Lower leg skin (tissue), 4 donors: ENCODE measurements around the gene BSG. TPM values are rescaled to one million over a fixed set of nuclear protein-coding genes. Genes with fewer than 3 reads are reported as not detected.
A peak's percentile ranks its signal among the peaks of the same experiment; 100 is the strongest.

Experiments used
- DNase-seq, 2 donors: peaks; one replicate each; pipeline ENCODE4 v3.0.0-alpha.2; 2019; ENCODE audit warnings: low spot score in 2 of 2
- H3K4me3 ChIP-seq: fragments of 200-600 bp; sonication (generic); 2 replicates; pipeline ENCODE4 v1.5.1; 2017; ENCODE audit warnings: mild to moderate bottlenecking, low read depth; ENCODE audit not compliant: poor library complexity, severe bottlenecking
- POLR2A ChIP-seq, 2 donors: fragments of 450-650 bp; IDR thresholded peaks; one replicate each; pipeline ENCODE4 v1.6.1; 2016 to 2017; ENCODE audit warnings: antibody characterized with exemption in 2 of 2, mild to moderate bottlenecking in 1 of 2, moderate library complexity in 1 of 2
- WGBS, 2 donors: methylation state at CpG; one replicate each; pipeline ENCODE4 v1.1.5; 2018; 5-methylcytosine and 5-hydroxymethylcytosine counted together
- intact Hi-C: fragments of 100-400 bp; cut with DNase I; formaldehyde crosslinking; loops from one replicate; pipeline ENCODE4 v1.15.0; 2023; ENCODE audit warnings: low total_unique reads
- total RNA-seq, 4 donors: library from RNA; depleted of rRNA; stranded (reverse); fragments of >200 nt; gene quantifications; one replicate each; pipeline ENCODE4 v1.1.0, GENCODE V29; 2016
- TF ChIP-seq, protein P1 (sequence below), 3 donors: fragments of 450-650 bp; IDR thresholded peaks; one replicate each; pipeline ENCODE4 v1.5.1; 2016; ENCODE audit warnings: antibody characterized with exemption in 3 of 3, mild to moderate bottlenecking in 3 of 3, moderate library complexity in 2 of 3

Gene BSG
- total RNA-seq, 4 donors from 2014 or later: 288 to 344 (median 307) TPM

DNA sequence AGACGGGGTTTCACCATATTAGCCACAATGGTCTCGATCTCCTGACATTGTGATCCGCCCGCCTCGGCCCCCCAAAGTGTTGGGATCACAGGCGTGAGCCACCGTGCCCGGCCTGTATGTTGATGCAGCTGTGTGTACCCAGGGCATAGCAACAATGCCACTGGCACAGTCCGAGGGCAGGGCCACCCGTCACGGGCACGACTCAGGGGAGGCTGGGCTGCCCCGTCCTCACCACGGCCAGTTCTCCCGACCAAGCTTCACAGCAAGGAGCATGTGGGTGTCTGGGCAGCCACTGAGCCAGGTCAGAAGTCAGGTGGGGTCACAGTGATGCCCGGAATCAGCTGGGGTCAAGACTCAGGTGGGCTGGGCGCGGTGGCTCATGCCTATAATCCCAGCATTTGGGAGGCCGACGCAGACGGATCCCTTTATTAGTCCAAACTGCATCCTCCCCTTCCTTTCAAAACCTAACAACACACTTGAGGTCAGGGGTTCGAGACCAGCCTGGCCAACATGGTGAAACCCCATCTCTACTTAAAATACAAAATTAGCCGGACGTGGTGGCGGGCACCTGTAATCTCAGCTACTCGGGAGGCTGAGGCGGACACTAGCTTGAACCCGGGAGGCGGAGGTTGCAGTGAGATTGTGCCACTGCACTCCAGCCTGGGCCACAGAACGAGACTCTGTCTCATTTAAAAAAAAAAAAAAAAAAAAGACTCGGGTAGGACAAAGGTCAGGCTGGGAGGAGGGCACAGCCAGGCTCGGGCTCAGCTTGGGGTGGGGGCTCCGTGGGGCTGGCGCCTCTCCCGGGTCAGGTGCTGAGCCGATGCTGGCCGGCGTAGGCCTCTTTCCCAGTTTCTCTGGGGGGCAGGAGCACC, 42.0 kb upstream of the BSG start:
- no peak for DNase-seq
- peak overlapping the region; percentile 75 for H3K4me3 ChIP-seq
- intact Hi-C loops: no loop called here
- no peak for TF ChIP-seq POLR2A (IDR thresholded peaks at IDR 0.05)
- TF ChIP-seq, protein P1, sequence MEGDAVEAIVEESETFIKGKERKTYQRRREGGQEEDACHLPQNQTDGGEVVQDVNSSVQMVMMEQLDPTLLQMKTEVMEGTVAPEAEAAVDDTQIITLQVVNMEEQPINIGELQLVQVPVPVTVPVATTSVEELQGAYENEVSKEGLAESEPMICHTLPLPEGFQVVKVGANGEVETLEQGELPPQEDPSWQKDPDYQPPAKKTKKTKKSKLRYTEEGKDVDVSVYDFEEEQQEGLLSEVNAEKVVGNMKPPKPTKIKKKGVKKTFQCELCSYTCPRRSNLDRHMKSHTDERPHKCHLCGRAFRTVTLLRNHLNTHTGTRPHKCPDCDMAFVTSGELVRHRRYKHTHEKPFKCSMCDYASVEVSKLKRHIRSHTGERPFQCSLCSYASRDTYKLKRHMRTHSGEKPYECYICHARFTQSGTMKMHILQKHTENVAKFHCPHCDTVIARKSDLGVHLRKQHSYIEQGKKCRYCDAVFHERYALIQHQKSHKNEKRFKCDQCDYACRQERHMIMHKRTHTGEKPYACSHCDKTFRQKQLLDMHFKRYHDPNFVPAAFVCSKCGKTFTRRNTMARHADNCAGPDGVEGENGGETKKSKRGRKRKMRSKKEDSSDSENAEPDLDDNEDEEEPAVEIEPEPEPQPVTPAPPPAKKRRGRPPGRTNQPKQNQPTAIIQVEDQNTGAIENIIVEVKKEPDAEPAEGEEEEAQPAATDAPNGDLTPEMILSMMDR (IDR thresholded peaks at IDR 0.05): no peak
- 63 to 69% methylated on average over 33 to 38 of the region's 38 CpGs for WGBS, 2 donors

DNA sequence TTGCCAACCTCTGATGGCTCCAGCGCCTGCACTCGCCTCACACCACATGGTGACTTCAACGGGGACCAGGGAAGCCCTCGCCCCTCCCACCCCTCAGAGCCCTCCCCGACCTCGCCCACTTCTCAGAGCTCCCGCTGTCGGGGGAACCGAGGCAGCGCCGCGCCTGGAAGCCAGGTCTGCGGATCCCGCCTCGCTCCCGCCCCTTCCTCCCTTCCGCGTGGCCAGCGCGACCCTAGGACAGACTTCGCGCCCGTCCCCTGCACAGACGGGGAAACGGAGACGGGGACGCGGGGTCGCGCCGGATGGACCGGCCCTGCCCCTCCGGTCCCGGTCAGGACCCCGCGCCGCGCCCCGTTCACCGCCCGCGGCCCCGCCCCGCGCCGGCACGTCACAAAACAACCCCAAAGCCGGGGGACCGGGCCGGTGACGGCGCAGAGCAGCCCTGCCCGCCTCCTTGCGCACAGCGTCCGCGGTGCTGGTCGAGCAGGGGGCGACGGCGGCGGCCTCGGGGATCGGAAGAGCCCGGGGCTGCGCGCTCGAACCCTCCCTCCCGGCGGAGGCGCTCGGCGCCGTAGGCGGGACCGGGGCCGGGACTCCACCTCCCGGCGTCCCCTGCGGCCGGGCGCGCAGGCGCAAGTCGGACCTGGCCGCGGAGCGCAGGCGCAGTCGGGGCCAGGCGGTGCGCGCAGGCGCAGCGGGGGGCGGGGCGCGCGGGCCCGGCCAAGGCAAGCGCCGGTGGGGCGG, 41.2 kb upstream of the BSG start:
- no peak for TF ChIP-seq POLR2A (IDR thresholded peaks at IDR 0.05)
- TF ChIP-seq, protein P1 (IDR thresholded peaks at IDR 0.05): no peak
- WGBS, 2 donors: 0 to 2% methylated on average over 11 to 18 of the region's 103 CpGs
- peak in 1 of 2 donors; percentile 95 for DNase-seq
- H3K4me3 ChIP-seq: peak overlapping the region; percentile 75
- intact Hi-C loops: no loop called here

DNA sequence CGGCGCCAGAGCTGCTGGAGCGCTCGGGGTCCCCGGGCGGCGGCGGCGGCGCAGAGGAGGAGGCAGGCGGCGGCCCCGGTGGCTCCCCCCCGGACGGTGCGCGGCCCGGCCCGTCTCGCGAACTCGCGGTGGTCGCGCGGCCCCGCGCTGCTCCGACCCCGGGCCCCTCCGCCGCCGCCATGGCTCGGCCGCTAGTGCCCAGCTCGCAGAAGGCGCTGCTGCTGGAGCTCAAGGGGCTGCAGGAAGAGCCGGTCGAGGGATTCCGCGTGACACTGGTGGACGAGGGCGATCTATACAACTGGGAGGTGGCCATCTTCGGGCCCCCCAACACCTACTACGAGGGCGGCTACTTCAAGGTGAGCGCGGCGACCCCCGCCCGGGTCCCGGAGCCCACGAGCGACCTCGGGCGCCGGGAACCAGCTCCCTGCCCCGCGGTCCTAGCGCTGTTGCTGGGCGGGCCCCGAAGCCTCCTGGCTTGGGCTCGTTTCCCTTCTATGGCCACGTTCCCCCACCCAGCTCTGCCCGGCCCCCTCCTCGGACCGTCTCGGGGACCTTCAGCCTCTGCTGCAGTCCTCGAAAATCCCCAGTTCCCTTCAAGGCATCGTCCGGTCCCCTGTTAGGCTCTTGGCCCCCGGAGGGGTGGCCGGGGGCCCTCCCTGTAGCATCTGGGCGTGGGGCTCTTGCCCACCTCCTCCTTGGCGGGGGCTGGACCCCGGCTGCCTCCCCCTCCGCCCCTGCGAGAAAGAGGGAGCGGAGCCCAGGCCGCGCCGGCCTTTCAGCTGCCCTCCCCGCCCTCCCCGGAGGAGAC, 40.4 kb upstream of the BSG start, which contains the start of gene CDC34:
Gene CDC34, plus strand, starts transcription at position 8 of the 808 bp plus-strand sequence. Its CDS starts 172 bp downstream, at position 180.
- no peak for DNase-seq
- TF ChIP-seq, protein P1 (IDR thresholded peaks at IDR 0.05): no peak
- no peak for TF ChIP-seq POLR2A (IDR thresholded peaks at IDR 0.05)
- H3K4me3 ChIP-seq: peak within 1 kb of the TSS; percentile 75
- 0 to 1% methylated on average over 27 to 39 of the region's 84 CpGs for WGBS, 2 donors
- intact Hi-C loops: no loop called here

DNA sequence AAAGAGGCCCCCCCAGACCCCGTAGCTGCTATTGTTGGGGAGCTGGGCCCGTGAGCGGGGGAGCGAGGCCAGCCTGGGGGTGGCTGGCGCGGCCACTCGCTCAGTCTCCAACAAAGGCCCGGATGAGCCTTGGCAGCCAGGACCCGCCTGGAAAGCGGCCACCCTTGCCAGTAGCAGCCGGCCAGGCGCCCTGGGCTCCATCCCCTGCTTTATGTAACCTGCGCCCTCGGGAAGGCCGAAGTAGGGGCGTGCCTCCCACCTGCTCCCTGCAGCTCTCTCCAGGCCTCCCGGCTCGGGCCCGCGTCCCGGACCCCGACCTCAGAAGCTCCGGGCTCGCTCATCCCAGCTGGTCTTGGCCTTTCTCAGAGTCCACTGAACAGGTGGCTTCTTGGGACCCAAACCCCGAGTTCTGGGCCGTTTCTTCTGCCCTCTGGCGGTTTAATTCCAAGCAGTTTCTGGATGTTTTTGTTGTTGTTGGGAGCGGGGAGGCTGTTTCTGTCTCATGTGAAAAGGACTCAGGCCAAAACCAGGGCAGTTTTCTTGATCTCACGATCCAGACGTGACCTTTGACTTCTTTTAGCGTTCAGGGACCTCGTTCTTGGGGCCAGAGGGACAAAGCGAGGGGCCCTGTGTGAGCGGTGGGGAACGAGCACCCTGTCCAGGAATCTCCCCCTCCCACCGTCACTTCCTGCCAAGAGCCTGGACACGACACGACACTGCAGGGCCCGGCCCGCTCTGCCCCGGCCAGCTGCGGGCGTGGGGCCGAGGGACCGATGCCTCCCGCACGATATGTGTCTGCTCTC, 39.6 kb upstream of the BSG start:
- peak overlapping the region; percentile 58 for H3K4me3 ChIP-seq
- intact Hi-C loops: no loop called here
- 0 to 1% methylated on average over 32 to 38 of the region's 47 CpGs for WGBS, 2 donors
- DNase-seq: peak in 1 of 2 donors; percentile 94
- no peak for TF ChIP-seq POLR2A (IDR thresholded peaks at IDR 0.05)
- TF ChIP-seq, protein P1 (IDR thresholded peaks at IDR 0.05): no peak
